GM23338 (cell line): ENCODE results near the gene SLC35A5. TPM values are rescaled to one million over a fixed set of nuclear protein-coding genes. Genes with fewer than 3 reads are reported as not detected.
A peak's percentile ranks its signal among the peaks of the same experiment; 100 is the strongest.

Source experiments
- ATAC-seq: fragments of 200-7000 bp; cut with Tn5 transposase; 3 replicates; pipeline ENCODE4 v1.9.1; 2020
- DNase-seq: peaks from one replicate; pipeline ENCODE4 v3.0.0-alpha.2; 2015; ENCODE audit warnings: low spot score
- H2AFZ ChIP-seq: fragments of 200-600 bp; sonication (generic); 2 replicates; pipeline ENCODE4 v1.8.0; 2016; ENCODE audit warnings: antibody characterized with exemption, mild to moderate bottlenecking, moderate library complexity
- H3F3A ChIP-seq: fragments of 200-600 bp; sonication (generic); replicated peaks from 2 replicates; pipeline ENCODE4 v1.8.0; 2017; ENCODE audit warnings: antibody characterized with exemption, mixed run types, low read depth
- H3K27ac ChIP-seq: fragments of 200-600 bp; sonication (generic); 2 replicates; pipeline ENCODE4 v1.6.1; 2016; ENCODE audit warnings: low read depth
- H3K27me3 ChIP-seq: fragments of 200-600 bp; sonication (generic); 2 replicates; pipeline ENCODE4 v1.8.0; 2016; ENCODE audit warnings: mild to moderate bottlenecking, mixed run types, moderate library complexity; ENCODE audit not compliant: insufficient read depth
- H3K36me3 ChIP-seq: fragments of 200-600 bp; sonication (generic); 2 replicates; pipeline ENCODE4 v1.8.0; 2016; ENCODE audit warnings: mild to moderate bottlenecking; ENCODE audit not compliant: insufficient read depth
- H3K4me1 ChIP-seq: fragments of 200-600 bp; sonication (generic); 2 replicates; pipeline ENCODE4 v1.8.0; 2016; ENCODE audit warnings: mild to moderate bottlenecking, moderate library complexity; ENCODE audit not compliant: insufficient read depth
- H3K4me2 ChIP-seq: fragments of 200-600 bp; sonication (generic); 2 replicates; pipeline ENCODE4 v1.7.1; 2017; ENCODE audit warnings: mixed run types
- H3K4me3 ChIP-seq: fragments of 200-600 bp; sonication (generic); 2 replicates; pipeline ENCODE4 v1.6.1; 2016; ENCODE audit warnings: mixed run types
- H3K79me2 ChIP-seq: fragments of 200-600 bp; sonication (generic); replicated peaks from 2 replicates; pipeline ENCODE4 v1.8.0; 2017; ENCODE audit warnings: mild to moderate bottlenecking; ENCODE audit not compliant: insufficient read depth
- H3K9me2 ChIP-seq: fragments of 200-600 bp; sonication (generic); 2 replicates; pipeline ENCODE4 v1.8.0; 2017; ENCODE audit not compliant: insufficient read depth
- H4K20me1 ChIP-seq: fragments of 200-600 bp; sonication (generic); replicated peaks from 2 replicates; pipeline ENCODE4 v1.8.0; 2017; ENCODE audit warnings: mild to moderate bottlenecking; ENCODE audit not compliant: insufficient read depth
- H3K27ac Mint-ChIP-seq: 2 replicates; pipeline ENCODE4 v1.8.0; 2020; ENCODE audit warnings: inconsistent platforms, mild to moderate bottlenecking, moderate library complexity, mixed read lengths
- H3K27me3 Mint-ChIP-seq: 3 replicates; pipeline ENCODE4 v1.8.0; 2022; ENCODE audit warnings: low read depth, mild to moderate bottlenecking, moderate library complexity, mixed read lengths, inconsistent platforms; ENCODE audit not compliant: insufficient read depth, poor library complexity
- H3K36me3 Mint-ChIP-seq: 3 replicates; pipeline ENCODE4 v1.8.0; 2021; ENCODE audit warnings: low read depth, mild to moderate bottlenecking, inconsistent platforms, moderate library complexity, mixed read lengths
- H3K4me1 Mint-ChIP-seq: 3 replicates; pipeline ENCODE4 v1.8.0; 2020; ENCODE audit warnings: mild to moderate bottlenecking, inconsistent platforms, mixed read lengths
- H3K4me3 Mint-ChIP-seq: 3 replicates; pipeline ENCODE4 v1.8.0; 2021; ENCODE audit warnings: moderate library complexity, mild to moderate bottlenecking, inconsistent platforms, mixed read lengths
- H3K9me3 Mint-ChIP-seq: 3 replicates; pipeline ENCODE4 v1.8.0; 2020; ENCODE audit warnings: moderate library complexity, mild to moderate bottlenecking, inconsistent platforms, mixed read lengths
- CREB1 ChIP-seq: fragments of 250-450 bp; sonication (Bioruptor Pico); IDR thresholded peaks from 2 replicates; pipeline ENCODE4 v1.5.0; 2020; ENCODE audit warnings: low read depth, mild to moderate bottlenecking, moderate library complexity
- EZH2 ChIP-seq: fragments of 200-600 bp; sonication (generic); IDR thresholded peaks from one replicate; pipeline ENCODE4 v1.8.0; 2017; ENCODE audit warnings: antibody characterized with exemption, mild to moderate bottlenecking, low read depth; ENCODE audit not compliant: unreplicated experiment
- EZH2phosphoT487 ChIP-seq: fragments of 200-600 bp; sonication (generic); IDR thresholded peaks from one replicate; pipeline ENCODE4 v1.8.1; 2018; ENCODE audit warnings: antibody characterized with exemption; ENCODE audit not compliant: unreplicated experiment
- JUNB ChIP-seq: IDR thresholded peaks from one replicate; pipeline ENCODE4 v1.6.1; 2016; ENCODE audit warnings: antibody characterized with exemption; ENCODE audit not compliant: unreplicated experiment
- POLR2AphosphoS5 ChIP-seq: IDR thresholded peaks from 2 replicates; pipeline ENCODE4 v1.6.1; 2016; ENCODE audit warnings: antibody characterized with exemption, low read depth
- STAT1 ChIP-seq: IDR thresholded peaks from one replicate; pipeline ENCODE4 v1.6.1; 2016; ENCODE audit warnings: antibody characterized with exemption; ENCODE audit not compliant: unreplicated experiment
- ZNF331 ChIP-seq: fragments of 250-450 bp; sonication (Bioruptor Pico); IDR thresholded peaks from 2 replicates; pipeline ENCODE4 v1.5.0; 2020; ENCODE audit warnings: low read depth, mild to moderate bottlenecking, moderate library complexity
- ZNF462 ChIP-seq: fragments of 250-450 bp; sonication (Bioruptor Pico); IDR thresholded peaks from 2 replicates; pipeline ENCODE4 v1.5.0; 2020; ENCODE audit warnings: mild to moderate bottlenecking, moderate library complexity
- polyA plus RNA-seq: library from polyadenylated mRNA; unstranded; fragments of >200 nt; fragmentation: Nextera tagmentation; extraction: Ambion mirVana; gene quantifications from 2 replicates; pipeline ENCODE4 v1.2.1, GENCODE V29; 2016
- total RNA-seq: library from RNA; depleted of rRNA; stranded (reverse); fragments of >200 nt; shearing (Covaris generic); gene quantifications from 2 replicates; pipeline ENCODE4 v1.2.3, GENCODE V29; 2014
- TF ChIP-seq, protein P1 (sequence below), 2 experiments: fragments of 200-600 bp in 1 of 2; sonication (generic) in 1 of 2; conservative IDR thresholded peaks; 2 replicates each; pipeline versions ENCODE4 v1.5.1 to v1.6.1; 2016 to 2017; ENCODE audit warnings: antibody characterized with exemption in 2 of 2, low read depth in 2 of 2, mild to moderate bottlenecking in 2 of 2, moderate library complexity in 1 of 2

Gene SLC35A5
- total and polyA plus RNA-seq, 2 experiments from 2014 or later: 19.9 to 40.4 TPM

DNA sequence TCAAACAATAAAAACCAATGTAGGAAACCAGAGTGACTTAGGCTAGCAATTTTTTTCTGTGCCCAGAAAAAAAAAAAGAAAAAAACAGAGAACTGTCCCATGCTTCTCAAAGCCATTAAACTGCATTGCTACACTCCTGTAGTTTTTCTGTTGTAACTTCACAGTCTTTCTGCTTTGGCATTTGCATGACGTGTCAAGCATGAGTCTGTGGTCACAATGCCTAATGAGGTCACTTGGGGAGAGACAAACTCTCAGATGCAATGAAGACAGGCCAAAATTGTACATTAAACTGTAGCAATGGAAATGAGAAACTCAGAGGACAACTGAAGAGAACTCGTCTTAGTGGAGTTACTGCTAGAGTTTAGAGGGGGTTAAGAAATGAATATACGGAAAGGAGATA, 48.3 kb downstream of the SLC35A5 start:
- Histone ChIP-seq H3K4me2 (no peak overlapping the region), H3K4me3 (no peak overlapping the region), H3K9me2 (peaks cover 1% of the 10 kb centered on the region), H3K79me2 (no peaks in the 10 kb centered on the region), H3K27ac (no peak overlapping the region), H3K36me3 (no peaks in the 10 kb centered on the region), H2AFZ (peak overlapping the region; percentile 67; the same call in 1 of the 2 replicates), H3K4me1 (peaks cover 1% of the 10 kb centered on the region), H3F3A (no peaks in the 10 kb centered on the region), H3K27me3 (no peaks in the 10 kb centered on the region), H4K20me1 (no peaks in the 10 kb centered on the region)
- DNase-seq (no peak), ATAC-seq (no peak)
- H3K27ac Mint-ChIP-seq: no peak overlapping the region
- H3K9me3 Mint-ChIP-seq: no peaks in the 10 kb centered on the region
- TF ChIP-seq EZH2: no peak
- no peak for TF ChIP-seq EZH2phosphoT487
- no peak for TF ChIP-seq JUNB
- TF ChIP-seq ZNF462 (CRISPR knock-in tag): no peak
- no peak for TF ChIP-seq ZNF331
- no peak for TF ChIP-seq CREB1 (CRISPR knock-in tag)
- no peak for TF ChIP-seq STAT1
- TF ChIP-seq POLR2AphosphoS5: no peak
- TF ChIP-seq, protein P1, sequence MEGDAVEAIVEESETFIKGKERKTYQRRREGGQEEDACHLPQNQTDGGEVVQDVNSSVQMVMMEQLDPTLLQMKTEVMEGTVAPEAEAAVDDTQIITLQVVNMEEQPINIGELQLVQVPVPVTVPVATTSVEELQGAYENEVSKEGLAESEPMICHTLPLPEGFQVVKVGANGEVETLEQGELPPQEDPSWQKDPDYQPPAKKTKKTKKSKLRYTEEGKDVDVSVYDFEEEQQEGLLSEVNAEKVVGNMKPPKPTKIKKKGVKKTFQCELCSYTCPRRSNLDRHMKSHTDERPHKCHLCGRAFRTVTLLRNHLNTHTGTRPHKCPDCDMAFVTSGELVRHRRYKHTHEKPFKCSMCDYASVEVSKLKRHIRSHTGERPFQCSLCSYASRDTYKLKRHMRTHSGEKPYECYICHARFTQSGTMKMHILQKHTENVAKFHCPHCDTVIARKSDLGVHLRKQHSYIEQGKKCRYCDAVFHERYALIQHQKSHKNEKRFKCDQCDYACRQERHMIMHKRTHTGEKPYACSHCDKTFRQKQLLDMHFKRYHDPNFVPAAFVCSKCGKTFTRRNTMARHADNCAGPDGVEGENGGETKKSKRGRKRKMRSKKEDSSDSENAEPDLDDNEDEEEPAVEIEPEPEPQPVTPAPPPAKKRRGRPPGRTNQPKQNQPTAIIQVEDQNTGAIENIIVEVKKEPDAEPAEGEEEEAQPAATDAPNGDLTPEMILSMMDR (conservative IDR thresholded peaks at IDR 0.05; ENCODE audit: low read depth in 2 of 2): no peak
- H3K4me3 Mint-ChIP-seq: no peak overlapping the region
- peaks cover 4% of the 10 kb centered on the region; the same call in 2 of the 3 replicates for H3K4me1 Mint-ChIP-seq
- peaks cover 3% of the 10 kb centered on the region for H3K27me3 Mint-ChIP-seq
- H3K36me3 Mint-ChIP-seq: no peaks in the 10 kb centered on the region
